NCI-H774 (cell line): ENCODE measurements around the gene MAD2L1.
"Not testable (repeated sequence)": the region's sequence is repeated elsewhere in the genome, so short reads cannot be mapped to it uniquely, and the experiment has no call there.

Source experiments
- DNase-seq: peaks from one replicate; lab custom pipeline; 2025; lab: John Stamatoyannopoulos, UW

The MAD2L1 gene

GRCh38 chr4:120066517-120067340 is at the start of gene MAD2L1:
Gene MAD2L1, minus strand, starts transcription at chr4:120066848. Its CDS starts 114 bp downstream, at chr4:120066734.
- DNase-seq, result peak; percentile 90

GRCh38 chr4:120111745-120112144 is 45.1 kb upstream of the MAD2L1 start:
- no peak for DNase-seq

- DNase-seq, result no peak
These were observed 42.8 kb upstream of the MAD2L1 start for GRCh38 chr4:120109406-120109805.

GRCh38 chr4:120105472-120105871 is 38.8 kb upstream of the MAD2L1 start:
- DNase-seq, result no peak

GRCh38 chr4:120096508-120097297 is 30.1 kb upstream of the MAD2L1 start:
- no peak for DNase-seq

GRCh38 chr4:120088507-120088906 is 21.9 kb upstream of the MAD2L1 start:
- no peak for DNase-seq

GRCh38 chr4:120088066-120088465 is 21.4 kb upstream of the MAD2L1 start:
- not testable (repeated sequence) for DNase-seq

- DNase-seq, result no peak
These were observed 19.1 kb upstream of the MAD2L1 start for GRCh38 chr4:120085705-120086104.

GRCh38 chr4:120084327-120084726 is 17.7 kb upstream of the MAD2L1 start:
- no peak for DNase-seq

GRCh38 chr4:120083152-120083551 is 16.5 kb upstream of the MAD2L1 start:
- no peak for DNase-seq

- no peak for DNase-seq
These were observed 15.6 kb upstream of the MAD2L1 start for GRCh38 chr4:120082251-120082650.

GRCh38 chr4:120081726-120082125 is 15.1 kb upstream of the MAD2L1 start:
- no peak for DNase-seq

- no peak for DNase-seq
These were observed 13.9 kb upstream of the MAD2L1 start for GRCh38 chr4:120080533-120080932.

GRCh38 chr4:120079839-120080520 is 13.3 kb upstream of the MAD2L1 start:
- DNase-seq, result no peak

GRCh38 chr4:120078216-120078615 is 11.6 kb upstream of the MAD2L1 start:
- DNase-seq, result no peak

GRCh38 chr4:120071192-120071795 is 4.6 kb upstream of the MAD2L1 start:
- DNase-seq, result no peak

- no peak for DNase-seq
These were observed 3.5 kb upstream of the MAD2L1 start for GRCh38 chr4:120070196-120070595.

GRCh38 chr4:120065974-120066516 is 603 bp downstream of the MAD2L1 start:
- no peak for DNase-seq

GRCh38 chr4:120064887-120065286 is 1.8 kb downstream of the MAD2L1 start:
- DNase-seq, result no peak

GRCh38 chr4:120063711-120064110 is 2.9 kb downstream of the MAD2L1 start:
- DNase-seq, result not testable (repeated sequence)

GRCh38 chr4:120062663-120063195 is 3.9 kb downstream of the MAD2L1 start:
- no peak for DNase-seq

- DNase-seq, result no peak
These were observed 7.6 kb downstream of the MAD2L1 start for GRCh38 chr4:120059036-120059435.
